GM18868 (cell line): ENCODE data around the gene ICA1.
"Not testable (repeated sequence)": the region's sequence is repeated elsewhere in the genome, so short reads cannot be mapped to it uniquely, and the experiment has no call there.

Experiments used
- ATAC-seq: cut with Tn5 transposase; IDR thresholded peaks from one replicate; pipeline ENCODE4 v1.9.1; 2021; ENCODE audit warnings: mild to moderate bottlenecking, moderate library complexity; ENCODE audit not compliant: unreplicated experiment

The ICA1 gene

DNA sequence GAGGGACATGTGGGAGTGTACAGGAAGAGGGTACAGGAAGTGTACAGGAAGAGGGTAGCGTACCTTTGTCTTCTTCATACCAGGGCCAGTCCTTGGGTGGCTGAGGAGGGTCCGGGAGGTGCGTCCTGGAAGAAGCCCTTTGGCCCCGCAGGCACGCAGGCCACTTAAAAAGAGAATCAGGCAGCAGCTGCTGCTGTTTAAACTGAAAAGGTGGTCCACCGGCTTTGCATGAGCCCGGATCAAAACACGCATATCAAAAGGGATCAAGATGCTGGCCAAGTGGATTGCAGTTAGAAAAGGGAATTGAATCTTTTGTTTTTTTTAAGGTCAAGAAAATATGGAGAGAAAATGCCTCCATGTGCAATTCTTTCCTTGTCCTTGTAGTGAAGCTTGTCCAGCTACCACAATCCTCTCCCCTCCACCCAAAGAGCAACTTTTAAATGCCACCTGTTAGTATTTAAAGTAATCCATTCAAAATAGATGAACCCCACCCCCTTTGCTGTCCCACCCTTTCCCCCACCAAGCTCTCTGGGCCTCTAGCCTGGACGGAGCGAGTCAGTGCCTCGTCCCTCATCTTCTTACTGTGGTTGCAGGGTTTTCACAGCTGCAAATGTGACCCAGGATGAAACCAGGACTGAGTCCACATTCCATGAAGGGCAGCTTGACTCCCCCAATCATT, 150.5 kb downstream of the ICA1 start:
- ATAC-seq, result no peak

DNA sequence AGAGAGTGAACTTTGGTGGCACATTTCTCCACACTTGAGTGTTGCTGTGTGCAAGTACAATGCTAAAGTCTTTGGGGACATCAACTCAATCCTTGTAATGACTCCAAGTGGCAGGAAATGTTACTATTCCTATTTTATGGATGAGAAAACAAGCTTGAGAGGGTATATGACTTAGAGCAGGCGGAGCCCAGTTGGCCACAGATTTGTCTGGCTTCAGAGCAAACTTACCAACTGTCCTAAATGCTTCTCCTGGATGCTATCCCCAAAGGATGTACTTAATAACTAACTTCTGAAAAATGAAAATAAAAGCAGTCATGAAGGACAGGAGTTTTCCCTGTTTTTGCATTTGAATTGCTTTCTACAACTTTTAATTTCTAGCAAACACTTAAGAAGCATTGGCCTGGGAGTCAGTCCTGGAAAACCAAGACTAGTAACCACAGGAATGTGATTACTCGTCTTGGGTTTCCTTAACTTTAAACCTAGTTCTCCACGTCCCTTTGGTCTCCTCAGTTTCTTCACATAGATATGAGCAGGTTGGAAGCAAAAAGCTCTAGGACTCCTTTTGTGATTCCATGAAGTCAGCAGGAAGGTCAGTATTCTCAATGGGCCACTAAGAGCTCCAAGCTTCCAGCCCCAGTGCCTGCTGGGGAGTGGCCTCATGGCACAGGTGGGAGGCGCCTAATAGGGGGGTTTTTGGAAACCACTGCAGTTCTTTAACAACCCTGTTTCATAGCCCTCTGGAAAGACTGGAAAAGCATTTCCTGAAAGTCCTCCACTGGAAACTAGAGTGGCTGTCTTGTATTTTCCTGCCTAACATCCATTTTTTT, 152.6 kb downstream of the ICA1 start:
- ATAC-seq, result no peak

GRCh38 chr7:8105449-8106095, 156.4 kb downstream of the ICA1 start:
- no peak for ATAC-seq

DNA sequence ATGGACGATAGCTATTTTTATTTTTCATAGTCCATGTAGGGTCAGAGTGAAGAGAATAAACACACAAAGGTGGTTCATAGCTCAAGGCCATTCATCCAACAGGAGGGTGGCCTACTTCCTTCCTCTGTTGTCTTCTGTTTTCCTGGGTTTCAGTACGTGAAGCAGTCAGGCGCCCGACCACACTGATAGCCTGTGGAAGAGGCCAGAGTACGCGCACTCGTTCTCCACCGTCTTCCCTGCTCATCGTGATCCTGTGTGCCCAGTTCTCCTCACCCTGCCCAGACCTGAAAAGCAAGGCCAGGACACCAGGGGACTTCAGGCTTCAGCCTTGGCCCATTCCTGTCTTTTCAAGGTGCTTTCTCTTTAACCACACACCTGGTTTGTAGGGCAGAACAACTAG, 158.7 kb downstream of the ICA1 start:
- no peak for ATAC-seq

GRCh38 chr7:8101292-8101691, 160.7 kb downstream of the ICA1 start:
- not testable (repeated sequence) for ATAC-seq

- no peak for ATAC-seq
Observed at GRCh38 chr7:8094164-8095140, 167.5 kb downstream of the ICA1 start.

- ATAC-seq, result no peak
Observed at GRCh38 chr7:8092140-8092539, 169.8 kb downstream of the ICA1 start.

- no peak for ATAC-seq
Observed at GRCh38 chr7:8089036-8089780, 172.8 kb downstream of the ICA1 start.

GRCh38 chr7:8086239-8086638, 175.7 kb downstream of the ICA1 start:
- no peak for ATAC-seq

GRCh38 chr7:8085420-8085819, 176.5 kb downstream of the ICA1 start:
- no peak for ATAC-seq

DNA sequence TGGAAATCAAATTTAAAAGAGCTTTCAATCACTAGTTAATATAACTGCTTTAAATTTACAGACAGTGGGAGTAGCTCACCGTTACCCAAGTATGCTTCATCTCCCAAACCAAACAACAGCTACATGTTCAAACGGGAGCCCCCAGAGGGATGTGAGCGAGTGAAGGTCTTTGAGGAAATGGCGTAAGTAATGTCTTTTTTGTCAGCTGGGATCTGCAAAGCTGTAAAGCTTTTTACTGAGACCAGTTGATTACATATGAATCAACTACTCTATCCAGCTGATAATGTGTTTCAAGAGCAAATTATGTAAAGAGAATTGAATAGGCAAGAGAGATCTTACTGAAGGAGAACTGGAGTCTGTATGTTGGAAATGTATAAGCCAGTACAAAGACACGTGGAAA, 177.1 kb downstream of the ICA1 start:
- no peak for ATAC-seq

GRCh38 chr7:8082762-8083161, 179.2 kb downstream of the ICA1 start:
- no peak for ATAC-seq

DNA sequence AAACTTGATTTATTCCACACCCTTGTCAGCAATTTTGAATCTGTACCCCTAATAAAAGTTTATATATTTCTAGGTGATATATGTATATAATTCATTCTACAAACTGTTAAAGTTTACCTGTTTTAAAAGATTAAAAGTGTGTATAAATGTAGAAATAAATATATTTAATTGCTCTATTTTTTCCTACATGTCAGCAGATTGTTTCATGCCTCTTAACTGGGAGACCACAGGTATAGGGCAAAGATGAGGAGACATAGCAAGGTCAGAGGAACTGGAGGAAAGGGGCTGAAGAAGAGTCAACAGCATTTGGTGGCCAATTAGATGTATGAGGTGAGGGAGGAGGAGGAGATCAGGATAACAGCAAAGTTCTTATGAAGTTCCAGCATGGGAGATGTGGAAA, 183.5 kb downstream of the ICA1 start:
- ATAC-seq, result no peak

DNA sequence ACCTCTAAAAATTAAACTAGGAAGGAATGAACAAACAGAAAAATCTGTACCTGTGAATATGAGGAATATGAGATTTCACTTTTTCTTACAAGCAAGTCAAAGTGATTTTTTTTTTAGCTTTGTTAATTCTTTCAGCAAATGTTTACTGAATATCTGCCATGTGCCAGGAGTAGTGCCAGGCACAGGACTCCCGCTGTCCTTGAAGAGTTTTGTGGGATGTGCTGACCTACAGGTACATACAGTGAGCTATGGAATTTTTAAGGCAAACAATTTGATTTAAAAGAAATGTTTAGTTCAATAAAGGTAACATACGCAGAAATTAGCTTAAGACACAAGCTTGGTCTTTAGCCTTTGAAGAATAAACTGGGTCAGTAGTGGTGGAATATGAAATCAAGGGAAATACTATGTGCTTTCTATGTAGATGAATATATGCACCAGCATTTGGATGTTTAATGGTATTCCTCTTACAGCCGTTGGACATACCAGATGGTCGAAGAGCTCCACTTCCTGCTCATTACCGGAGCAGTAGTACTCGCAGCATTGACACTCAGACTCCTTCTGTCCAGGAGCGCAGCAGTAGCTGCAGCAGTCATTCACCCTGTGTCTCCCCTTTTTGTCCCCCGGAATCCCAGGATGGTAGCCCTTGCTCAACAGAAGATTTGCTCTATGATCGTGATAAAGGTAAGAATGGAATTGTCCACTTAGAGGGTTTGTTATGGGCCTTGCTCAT, 191.4 kb downstream of the ICA1 start:
- no peak for ATAC-seq

GRCh38 chr7:8068892-8069686, 192.9 kb downstream of the ICA1 start:
- ATAC-seq, result no peak

DNA sequence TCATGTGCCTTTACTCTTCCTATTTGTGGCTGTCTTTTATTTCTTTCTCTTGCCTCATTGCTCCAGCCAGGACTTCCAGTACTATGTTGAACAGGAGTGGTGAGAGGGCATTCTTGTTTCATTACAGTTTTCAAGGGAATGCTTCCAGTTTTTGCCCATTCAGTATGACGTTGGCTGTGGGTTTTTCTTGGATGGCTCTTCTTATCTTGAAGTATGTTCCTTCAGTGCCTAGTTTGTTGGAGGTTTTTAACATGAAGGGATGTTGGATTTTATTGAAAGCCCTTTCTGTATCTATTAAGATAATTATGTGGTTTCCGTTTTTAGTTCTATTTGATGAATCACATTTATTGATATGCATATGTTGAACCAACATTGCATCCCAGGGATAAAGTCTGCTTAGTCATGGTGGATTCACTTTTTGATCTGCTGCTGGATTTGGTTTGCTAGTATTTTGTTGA, 196.6 kb downstream of the ICA1 start:
- no peak for ATAC-seq

DNA sequence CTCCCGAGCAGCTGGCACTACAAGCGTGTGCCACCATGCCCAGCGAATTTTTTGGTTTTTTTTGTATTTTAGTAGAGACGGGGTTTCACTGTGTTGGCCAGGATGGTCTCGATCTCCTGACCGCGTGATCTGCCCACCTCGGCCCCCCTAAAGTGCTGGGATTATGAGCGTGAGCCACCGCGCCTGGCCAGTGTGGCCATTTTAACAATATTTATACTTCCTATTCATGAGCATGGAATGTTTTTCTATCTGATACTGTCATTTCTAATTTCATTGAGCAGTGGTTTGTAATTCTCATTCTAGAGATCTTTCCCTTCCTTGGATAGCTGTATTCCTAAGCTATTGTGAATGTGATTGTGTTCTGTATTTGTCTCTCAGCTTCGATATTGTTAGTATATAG, 197.1 kb downstream of the ICA1 start:
- ATAC-seq, result no peak

DNA sequence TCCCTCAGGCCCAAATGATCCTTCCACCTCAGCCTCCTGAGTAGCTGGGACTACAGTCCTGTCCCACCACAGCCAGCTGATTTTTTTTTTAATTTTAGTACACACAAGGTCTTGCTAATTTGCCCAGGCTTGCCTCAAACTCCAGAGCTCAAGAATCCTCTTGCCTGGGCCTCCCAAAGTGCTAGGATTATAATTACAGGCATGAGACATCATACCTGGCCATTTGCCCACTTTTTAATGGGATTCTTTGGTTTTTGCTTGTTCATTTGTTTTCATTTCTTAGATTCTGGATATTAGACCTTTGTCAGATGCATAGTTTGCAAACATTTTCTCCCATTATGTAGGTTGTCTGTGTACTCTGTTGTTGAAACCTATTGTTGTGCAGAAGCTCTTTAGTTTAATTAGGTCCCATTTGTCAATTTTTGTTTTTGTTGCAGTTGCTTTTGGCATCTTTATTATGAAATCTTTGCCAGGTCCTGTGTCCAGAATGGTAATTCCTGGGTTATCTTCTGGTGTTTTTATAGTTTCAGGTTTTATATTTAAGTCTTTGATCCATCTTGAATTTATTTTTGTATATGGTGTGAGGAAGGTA, 198.2 kb downstream of the ICA1 start:
- ATAC-seq, result no peak
